Measurements from ENCODE around the gene PEX16.

The PEX16 gene

GRCh38 chr11:45930951-45931570 is 13.4 kb upstream of the PEX16 start:
- DNase-seq, result no peak

- DNase-seq, result no peak
Observed at GRCh38 chr11:45930031-45930794, 12.5 kb upstream of the PEX16 start.

- DNase-seq, result no peak
Observed at GRCh38 chr11:45929486-45930030, 11.9 kb upstream of the PEX16 start.

- no peak for DNase-seq
Observed at GRCh38 chr11:45928535-45929215, 11.0 kb upstream of the PEX16 start.

- no peak for DNase-seq
Observed at GRCh38 chr11:45927684-45928413, 10.2 kb upstream of the PEX16 start.

- DNase-seq, result no peak
Observed at GRCh38 chr11:45927332-45927683, 9.6 kb upstream of the PEX16 start.

DNA sequence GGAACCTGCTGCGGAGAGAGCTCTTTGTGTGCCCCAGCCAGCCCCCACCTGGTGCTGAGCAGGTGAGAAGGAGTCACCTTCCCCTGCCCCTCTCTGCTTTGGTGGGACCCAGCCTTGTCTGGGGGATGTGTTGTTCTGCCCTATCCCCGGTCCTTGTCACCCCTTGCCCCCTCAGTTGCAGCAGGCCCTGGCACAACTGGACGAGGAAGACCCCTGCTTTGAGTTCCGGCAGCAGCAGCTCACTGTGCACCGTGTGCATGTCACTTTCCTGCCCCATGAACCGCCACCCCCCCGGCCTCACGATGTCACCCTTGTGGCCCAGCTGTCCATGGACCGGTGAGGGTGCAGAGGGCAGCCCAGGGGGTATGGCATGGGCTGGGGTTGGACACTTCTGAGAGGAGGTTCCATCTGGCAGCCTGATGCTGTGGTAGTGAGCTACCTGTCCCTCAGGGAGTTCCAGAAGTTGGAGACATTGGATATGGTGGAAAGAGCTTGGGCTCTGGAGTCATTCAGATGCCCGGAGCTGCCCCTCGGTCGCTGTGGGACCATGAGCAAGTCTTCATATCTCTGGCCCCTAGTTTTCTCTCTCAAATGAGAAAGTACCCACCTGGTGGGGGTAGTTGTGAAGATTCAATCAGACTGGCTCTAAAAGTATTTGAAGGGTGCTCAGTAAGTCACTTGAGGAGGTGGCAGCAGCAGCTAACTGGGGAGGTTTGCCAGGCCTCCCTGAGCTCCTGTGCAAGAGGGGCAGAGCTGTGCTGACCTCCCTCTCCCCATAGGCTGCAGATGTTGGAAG is 9.1 kb upstream of the PEX16 start:
- no peak for DNase-seq

DNA sequence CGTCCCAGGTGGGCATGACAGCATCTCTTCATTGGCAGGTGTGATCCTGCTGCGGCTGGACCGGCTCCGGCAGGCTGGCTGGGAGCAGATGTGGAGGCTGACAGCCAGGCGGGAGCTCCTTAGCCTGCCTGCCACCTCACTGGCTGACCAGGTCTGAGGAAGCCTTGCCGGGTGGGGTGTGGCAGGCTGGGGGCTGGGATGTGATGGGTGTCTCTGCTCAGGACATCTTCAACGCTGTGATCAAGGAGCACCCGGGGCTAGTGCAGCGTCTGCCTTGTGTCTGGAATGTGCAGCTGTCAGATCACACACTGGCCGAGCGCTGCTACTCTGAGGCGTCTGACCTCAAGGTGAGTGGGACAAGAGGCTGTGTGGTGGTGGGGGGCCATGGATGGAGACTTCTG is 8.3 kb upstream of the PEX16 start:
- no peak for DNase-seq

- DNase-seq, result no peak
Observed at GRCh38 chr11:45925550-45925949, 7.9 kb upstream of the PEX16 start.

DNA sequence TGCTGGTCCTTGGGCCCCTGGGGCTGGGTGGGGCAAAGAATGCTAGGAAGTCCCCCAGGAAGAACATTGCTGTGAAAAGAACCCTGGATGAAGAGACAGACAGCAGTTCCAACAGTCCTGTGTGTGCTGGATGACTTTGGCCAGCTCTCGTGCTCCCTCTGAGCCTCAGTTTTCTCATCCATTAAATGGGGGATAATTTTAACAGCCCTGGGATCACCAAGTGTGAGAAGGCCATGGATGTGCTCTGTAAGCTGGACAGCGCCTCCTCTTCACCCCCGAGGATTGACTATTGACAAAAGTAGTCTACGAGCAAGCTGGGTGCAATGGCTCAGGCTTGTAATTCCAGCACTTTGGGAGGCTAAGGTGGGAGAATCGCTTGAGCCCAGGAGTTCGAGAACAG is 7.2 kb upstream of the PEX16 start:
- no peak for DNase-seq

DNA sequence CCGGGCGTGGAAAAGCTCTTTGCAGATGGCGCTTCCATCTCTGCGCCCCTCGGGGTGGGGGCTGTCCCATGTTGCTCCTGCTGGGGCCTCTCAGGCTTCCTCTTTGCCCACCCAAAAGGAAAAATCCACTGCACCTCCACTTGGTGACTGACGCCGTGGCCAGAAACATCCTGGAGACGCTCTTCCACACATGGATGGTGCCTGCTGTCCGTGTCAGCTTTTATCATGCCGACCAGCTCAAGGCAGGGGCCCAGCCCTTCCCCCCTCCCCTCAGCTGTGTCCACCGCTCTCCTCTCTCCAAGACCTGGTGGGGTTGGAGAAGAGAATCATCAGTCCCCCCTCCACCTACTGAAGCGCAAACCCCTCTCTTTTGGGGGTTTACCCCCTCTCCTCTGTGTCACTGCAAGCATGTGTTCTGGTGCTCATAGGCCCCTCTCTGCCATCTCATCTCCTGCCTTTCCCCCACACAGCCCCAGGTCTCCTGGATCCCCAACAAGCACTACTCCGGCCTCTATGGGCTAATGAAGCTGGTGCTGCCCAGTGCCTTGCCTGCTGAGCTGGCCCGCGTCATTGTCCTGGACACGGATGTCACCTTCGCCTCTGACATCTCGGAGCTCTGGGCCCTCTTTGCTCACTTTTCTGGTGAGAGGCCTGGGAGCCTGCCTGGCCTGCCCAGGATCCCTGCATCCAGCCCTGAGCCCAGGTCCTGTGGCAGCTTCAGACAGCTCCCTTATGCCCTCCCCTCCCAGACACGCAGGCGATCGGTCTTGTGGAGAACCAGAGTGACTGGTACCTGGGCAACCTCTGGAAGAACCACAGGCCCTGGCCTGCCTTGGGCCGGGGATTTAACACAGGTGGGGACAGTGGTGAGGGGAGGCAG is 6.6 kb upstream of the PEX16 start:
- DNase-seq, result no peak

GRCh38 chr11:45922425-45923082 is 4.9 kb upstream of the PEX16 start, which contains the start of gene LARGE2:
TSS of gene LARGE2 (plus strand) at chr11:45922656. CDS start at chr11:45922883, 227 bp downstream.
- no peak for DNase-seq

DNA sequence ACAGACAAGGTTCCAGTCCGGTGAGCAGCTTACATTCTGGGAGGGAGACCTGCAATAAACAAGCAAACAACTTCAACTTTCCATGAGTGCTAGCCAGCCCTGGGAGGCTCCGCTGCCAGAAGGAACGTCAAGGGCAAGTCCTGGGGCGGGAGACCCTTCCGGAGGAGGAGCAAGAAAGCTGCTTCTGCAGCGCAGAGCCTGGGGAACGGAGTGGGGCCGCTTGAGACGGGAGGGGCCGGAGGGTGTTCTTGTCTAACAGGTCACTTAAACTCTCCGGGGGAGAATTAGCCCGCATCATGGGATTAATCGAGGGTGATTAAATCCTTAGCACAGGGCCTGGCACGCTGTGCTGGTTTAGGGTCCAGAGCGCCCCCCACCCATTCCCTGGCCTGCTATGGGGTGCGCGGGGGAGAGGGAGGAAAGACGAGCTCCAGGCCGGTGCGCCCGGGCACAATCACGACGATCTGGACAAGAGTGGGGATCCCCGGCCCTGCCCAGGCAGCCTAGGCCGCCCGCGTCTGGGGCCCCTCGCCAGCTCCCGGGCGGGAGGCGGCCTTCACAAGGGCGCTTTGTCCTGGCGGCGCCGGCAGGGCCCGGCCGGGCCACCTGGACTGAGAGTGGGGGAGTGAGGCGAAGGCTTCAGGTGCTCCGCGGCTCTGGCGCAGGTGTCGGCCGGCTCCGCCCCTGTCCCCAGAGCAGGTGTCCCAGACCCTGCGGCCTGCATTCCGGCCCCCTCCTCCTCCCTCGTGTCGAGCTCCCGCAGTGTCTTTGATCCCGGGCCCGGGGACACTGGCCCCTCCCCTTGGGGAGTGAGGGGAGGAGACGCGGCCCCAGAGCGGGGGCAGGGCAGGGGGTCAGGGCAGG is 4.1 kb upstream of the PEX16 start:
- DNase-seq, result no peak

- DNase-seq, result no peak
Observed at GRCh38 chr11:45920531-45921477, 3.1 kb upstream of the PEX16 start.

- DNase-seq, result no peak
Observed at GRCh38 chr11:45919806-45920530, 2.3 kb upstream of the PEX16 start.

- no peak for DNase-seq
Observed at GRCh38 chr11:45918962-45919675, 1.4 kb upstream of the PEX16 start.

GRCh38 chr11:45918331-45918941 is 759 bp upstream of the PEX16 start:
- DNase-seq, result peak; percentile 61
